AG09309 (cell line): ENCODE results near the gene RBM20.
"Not testable (repeated sequence)": the region's sequence is repeated elsewhere in the genome, so short reads cannot be mapped to it uniquely, and the experiment has no call there.

ENCODE experiments used
- DNase-seq: peaks from one replicate; pipeline ENCODE4 v3.0.0-alpha.2; 2010; ENCODE audit warnings: low read depth
- H3K4me3 ChIP-seq: 2 replicates; pipeline ENCODE4 v1.5.1; 2011; ENCODE audit warnings: mild to moderate bottlenecking, low read depth, low read length, moderate library complexity; ENCODE audit not compliant: control insufficient read depth
- TF ChIP-seq, protein P1 (sequence below): IDR thresholded peaks from 2 replicates; pipeline ENCODE4 v1.5.1; 2011; ENCODE audit warnings: mild to moderate bottlenecking, low read depth, low read length, inconsistent platforms; ENCODE audit not compliant: insufficient read depth, control insufficient read depth; ENCODE audit errors: missing control alignments

RBM20 gene

DNA sequence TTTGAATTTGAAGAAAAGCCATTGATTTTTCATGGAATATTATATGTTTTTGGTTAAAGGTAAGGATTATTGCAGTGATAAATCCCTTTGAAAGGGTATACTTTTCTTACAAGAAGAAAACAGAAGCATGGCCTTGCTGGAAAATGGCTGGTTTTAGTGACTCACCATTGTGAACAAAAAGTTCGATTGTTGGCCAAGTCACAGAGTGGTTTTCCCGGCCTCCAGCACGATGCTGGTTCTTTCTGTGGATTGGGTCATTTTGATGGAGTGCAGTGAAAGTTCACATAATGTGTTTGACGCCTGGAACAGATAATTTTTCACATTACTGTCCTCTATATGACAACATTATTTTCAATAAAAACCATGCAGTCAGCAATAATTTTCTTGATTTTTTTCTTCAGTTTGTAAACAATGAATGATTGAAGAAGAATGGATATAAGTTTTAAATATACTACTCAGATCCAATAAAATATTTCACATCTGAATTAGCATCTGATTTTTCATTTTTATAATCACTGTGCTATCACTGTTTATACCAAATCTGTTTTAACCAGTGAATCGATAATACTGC lies 60.9 kb downstream of the RBM20 start:
- H3K4me3 ChIP-seq, result no peak overlapping the region
- no peak for DNase-seq
- TF ChIP-seq, protein P1, sequence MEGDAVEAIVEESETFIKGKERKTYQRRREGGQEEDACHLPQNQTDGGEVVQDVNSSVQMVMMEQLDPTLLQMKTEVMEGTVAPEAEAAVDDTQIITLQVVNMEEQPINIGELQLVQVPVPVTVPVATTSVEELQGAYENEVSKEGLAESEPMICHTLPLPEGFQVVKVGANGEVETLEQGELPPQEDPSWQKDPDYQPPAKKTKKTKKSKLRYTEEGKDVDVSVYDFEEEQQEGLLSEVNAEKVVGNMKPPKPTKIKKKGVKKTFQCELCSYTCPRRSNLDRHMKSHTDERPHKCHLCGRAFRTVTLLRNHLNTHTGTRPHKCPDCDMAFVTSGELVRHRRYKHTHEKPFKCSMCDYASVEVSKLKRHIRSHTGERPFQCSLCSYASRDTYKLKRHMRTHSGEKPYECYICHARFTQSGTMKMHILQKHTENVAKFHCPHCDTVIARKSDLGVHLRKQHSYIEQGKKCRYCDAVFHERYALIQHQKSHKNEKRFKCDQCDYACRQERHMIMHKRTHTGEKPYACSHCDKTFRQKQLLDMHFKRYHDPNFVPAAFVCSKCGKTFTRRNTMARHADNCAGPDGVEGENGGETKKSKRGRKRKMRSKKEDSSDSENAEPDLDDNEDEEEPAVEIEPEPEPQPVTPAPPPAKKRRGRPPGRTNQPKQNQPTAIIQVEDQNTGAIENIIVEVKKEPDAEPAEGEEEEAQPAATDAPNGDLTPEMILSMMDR, result no peak

DNA sequence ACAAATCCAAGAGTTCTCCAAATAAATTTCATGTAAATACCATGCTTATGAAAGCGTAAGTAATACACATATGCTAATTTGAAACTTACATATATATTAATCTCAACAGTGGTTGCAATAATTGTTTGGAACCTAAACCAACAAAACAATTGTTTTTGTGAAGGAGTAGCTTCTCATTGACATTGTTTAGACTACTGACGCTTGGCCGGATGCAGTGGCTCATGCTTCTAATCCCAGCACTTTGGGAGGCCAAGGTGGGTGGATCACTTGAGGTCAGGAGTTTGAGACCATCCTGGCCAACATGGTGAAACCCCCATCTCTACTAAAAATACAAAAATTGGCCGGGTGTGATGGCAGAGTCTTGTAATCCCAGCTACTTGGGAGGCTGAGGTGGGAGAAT lies 61.5 kb downstream of the RBM20 start:
- not testable (repeated sequence) for DNase-seq, H3K4me3 ChIP-seq

DNA sequence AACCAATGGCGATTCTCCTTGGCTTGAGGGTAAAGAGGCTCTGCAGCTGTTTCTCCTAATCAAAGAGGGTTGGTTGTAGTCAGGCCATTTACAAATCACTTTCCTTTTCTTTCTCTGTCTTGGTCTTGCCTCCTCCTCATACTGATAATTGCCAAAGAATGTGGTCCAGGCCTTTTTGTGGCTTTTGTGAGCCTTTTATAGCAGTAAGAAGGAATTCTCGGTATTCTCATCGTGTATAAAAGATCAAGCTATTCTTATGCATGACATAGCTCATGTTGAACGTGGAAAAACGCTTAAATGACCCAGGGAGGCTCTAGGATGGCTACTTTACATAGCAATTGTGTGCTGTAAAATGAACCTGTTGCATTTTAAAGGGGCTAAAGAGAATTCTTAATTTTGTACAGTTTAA lies 62.6 kb downstream of the RBM20 start:
- DNase-seq, result peak; percentile 86
- H3K4me3 ChIP-seq, result no peak overlapping the region
- TF ChIP-seq, protein P1, result no peak

DNA sequence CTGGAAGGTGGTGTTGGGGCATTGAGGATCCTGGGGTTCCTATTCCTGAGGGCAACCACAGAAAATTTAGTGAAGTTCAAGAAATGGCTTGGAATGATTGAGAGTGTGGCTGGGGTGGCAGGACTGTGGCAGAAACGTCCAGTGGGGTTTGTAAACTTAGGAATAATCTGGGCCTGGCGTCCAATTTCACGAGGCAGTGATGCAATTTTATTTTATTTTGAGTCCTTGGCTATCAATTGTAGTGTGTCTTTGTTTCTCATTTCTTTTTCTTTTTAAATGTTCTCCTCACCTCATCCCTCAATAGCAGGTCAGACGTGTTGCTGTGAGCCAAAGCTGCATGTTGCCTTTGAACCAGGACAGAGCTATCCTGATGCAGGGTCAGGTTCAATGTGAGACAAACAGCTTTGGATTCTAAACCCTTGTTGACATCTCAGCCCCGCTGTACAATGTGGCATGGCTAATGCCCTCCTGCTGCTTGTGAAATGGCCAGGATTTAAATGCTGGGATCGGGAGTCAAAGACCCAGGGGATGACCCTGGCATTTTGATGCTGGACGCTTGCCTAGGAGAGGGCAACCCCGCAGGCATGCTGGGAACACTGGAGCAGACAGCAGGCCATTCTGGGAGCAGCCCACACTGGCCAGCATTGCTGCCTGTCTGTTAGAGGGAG lies 64.8 kb downstream of the RBM20 start:
- TF ChIP-seq, protein P1, result no peak
- DNase-seq, result no peak
- H3K4me3 ChIP-seq, result no peak overlapping the region

DNA sequence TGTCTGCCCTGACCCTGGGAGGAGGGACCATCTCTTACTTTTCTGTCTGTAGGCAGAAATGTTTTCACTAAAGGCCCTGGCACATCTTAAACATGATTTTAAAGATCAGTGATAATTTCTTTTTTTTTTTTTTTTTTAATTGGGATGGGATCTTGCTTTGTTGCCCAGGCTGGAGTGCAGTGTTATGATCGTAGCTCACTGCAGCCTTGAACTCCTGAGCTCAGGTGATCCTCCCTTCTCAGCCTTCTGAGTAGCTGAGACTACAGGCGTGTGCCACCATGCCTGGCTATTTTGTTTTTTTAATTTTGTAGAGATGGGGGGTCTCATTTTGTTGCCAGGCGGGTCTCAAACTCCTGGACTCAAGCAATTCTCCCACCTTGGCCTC lies 65.3 kb downstream of the RBM20 start:
- H3K4me3 ChIP-seq, result no peak overlapping the region
- TF ChIP-seq, protein P1, result no peak

DNA sequence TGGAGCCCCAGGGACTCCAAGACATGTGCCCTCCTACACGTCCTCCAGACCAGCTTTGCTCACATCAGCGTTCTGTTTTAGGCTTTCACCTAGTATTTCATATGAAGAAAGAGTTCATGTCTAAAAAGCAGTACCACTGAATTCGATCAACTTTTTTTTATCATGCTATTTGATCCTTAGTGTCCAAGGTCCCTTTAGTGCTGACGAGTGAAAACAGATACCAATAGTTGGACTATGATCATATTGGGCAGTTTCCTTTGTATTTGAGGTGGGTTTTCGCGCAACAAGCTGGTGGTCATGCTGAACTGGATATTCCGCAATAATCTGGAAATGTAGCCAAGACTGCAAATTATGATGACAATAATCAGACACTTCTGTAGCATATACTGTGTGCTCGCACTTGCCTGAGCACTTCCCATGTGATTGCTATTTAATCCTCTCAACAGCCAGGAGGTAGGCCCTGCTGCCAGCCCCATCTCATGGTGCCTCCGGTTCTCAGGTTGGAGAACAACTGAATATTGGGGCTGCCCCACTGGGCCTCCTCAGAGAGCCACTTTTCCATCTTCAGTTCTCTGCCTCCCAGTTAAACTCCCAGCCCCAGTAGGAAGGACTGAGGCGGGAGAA lies 65.9 kb downstream of the RBM20 start:
- TF ChIP-seq, protein P1, result no peak
- DNase-seq, result no peak
- H3K4me3 ChIP-seq, result no peak overlapping the region

More for the DNA sequence above, 65.3 kb downstream of the RBM20 start:
- DNase-seq, result no peak

DNA sequence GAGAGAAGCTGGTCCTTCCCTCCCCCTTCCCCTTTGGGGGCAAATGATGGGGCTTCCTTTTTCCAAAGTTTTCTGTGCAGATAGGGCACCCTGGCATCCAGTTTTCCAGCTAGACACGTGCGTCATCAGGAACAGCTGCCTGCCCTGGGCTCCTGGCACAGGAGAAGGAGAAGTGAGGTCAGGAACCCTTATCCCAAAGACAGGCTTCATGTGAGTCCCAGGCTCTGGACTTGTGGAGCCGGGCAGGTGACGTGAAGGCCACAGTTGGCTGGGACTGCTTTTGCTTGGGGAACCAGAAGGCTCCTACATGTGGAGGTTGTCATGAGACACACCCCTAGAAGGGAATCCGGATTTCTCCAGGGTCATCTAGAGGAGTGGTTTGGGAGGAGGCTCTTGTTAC lies 66.5 kb downstream of the RBM20 start:
- TF ChIP-seq, protein P1, result no peak
- no peak for DNase-seq
- H3K4me3 ChIP-seq, result no peak overlapping the region
